Upper lobe of left lung (tissue), 6 donors: ENCODE results near the gene KIAA2012. TPM values are rescaled to one million over a fixed set of nuclear protein-coding genes. Genes with fewer than 3 reads are reported as not detected.

Experiments used
- ATAC-seq, 2 donors: fragments of 200-7000 bp; cut with Tn5 transposase; one replicate each; pipeline ENCODE4 v1.9.1; 2022; ENCODE audit warnings: mild to moderate bottlenecking in 2 of 2, moderate library complexity in 2 of 2; ENCODE audit not compliant: low FRiP score in 2 of 2
- DNase-seq, 2 donors: peaks; one replicate each; pipeline ENCODE4 v3.0.0-alpha.2; 2019 to 2020
- H3K27ac ChIP-seq, 4 donors: fragments of 200-600 bp; sonication (generic); one replicate each; pipeline ENCODE4 v1.5.1; 2016 to 2019
- H3K27me3 ChIP-seq, 4 donors: fragments of 200-600 bp; sonication (generic); one replicate each; pipeline ENCODE4 v1.5.1; 2017 to 2019
- H3K36me3 ChIP-seq, 4 donors: fragments of 200-600 bp; sonication (generic); one replicate each; pipeline ENCODE4 v1.5.1; 2016 to 2019
- H3K4me1 ChIP-seq, 4 donors: fragments of 200-600 bp; sonication (generic); one replicate each; pipeline ENCODE4 v1.5.1; 2018 to 2019
- H3K4me3 ChIP-seq, 4 donors: fragments of 200-600 bp; sonication (generic); one replicate each; pipeline ENCODE4 v1.5.1; 2017 to 2019; ENCODE audit warnings: mild to moderate bottlenecking in 2 of 4, moderate library complexity in 1 of 4
- H3K9me3 ChIP-seq, 4 donors: fragments of 200-600 bp; sonication (generic); one replicate each; pipeline ENCODE4 v1.5.1; 2018 to 2019
- EP300 ChIP-seq, 4 donors: sonication (generic); formaldehyde crosslinking; IDR thresholded peaks; one replicate each; pipeline ENCODE4 v1.5.1; 2017; ENCODE audit warnings: antibody characterized with exemption in 4 of 4, control low read depth in 2 of 4
- POLR2A ChIP-seq, 4 donors: fragments of 450-650 bp; IDR thresholded peaks; one replicate each; pipeline ENCODE4 v1.5.1; 2016 to 2017; ENCODE audit warnings: antibody characterized with exemption in 4 of 4, mild to moderate bottlenecking in 2 of 4
- POLR2AphosphoS5 ChIP-seq, 2 donors: sonication (generic); formaldehyde crosslinking; IDR thresholded peaks; one replicate each; pipeline ENCODE4 v1.5.1; 2017; ENCODE audit warnings: antibody characterized with exemption in 2 of 2
- WGBS, 2 donors: methylation state at CpG; one replicate each; pipeline ENCODE4 v1.1.5; 2017 to 2018; 5-methylcytosine and 5-hydroxymethylcytosine counted together
- total RNA-seq, 6 donors: library from RNA; depleted of rRNA in 4 of 6; stranded (reverse); fragments of >200 nt in 4 of 6; gene quantifications; one replicate each; pipeline versions ENCODE4 v1.1.0 to v1.2.1, GENCODE V29; 2016 to 2021
- TF ChIP-seq, protein P1 (sequence below), 6 experiments: fragments of 450-650 bp in 4 of 6; fragments of 200-600 bp in 2 of 6; sonication (generic) in 2 of 6; IDR thresholded peaks; one replicate each; pipeline ENCODE4 v1.5.1; 2016 to 2019; ENCODE audit warnings: antibody characterized with exemption in 6 of 6
- donor health status: DM: no; HTN: no; CAD: no; lungs with moderate emphysema.
- donor health status: DM: no; HTN: yes; CAD: no; lungs with severe emphysema.

KIAA2012 gene
- total RNA-seq, 6 donors from 2014 or later: 0.74 to 13.3 (median 2.2) TPM; not detected in 1

DNA sequence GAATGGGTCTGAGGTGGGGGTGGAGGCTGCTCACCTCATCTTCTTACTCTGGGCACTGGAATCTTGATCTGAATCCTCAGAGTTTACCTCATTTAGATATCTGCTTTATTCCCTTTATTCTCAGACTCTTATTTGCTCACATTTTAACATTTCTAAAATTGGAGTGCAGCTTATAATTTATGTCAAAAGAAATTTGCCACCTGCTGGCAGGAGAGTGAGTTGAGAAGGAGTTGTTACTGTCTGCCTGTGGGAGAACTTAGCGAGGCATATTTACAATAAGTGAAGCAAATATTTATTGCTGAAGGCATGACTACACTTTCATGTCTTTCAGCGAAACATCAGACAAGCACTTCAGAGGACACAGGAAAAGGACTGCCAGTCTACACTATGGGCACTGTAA is 16.4 kb upstream of the KIAA2012 start:
- WGBS, 2 donors: 28 to 34% methylated on average over 2 of the region's 2 CpGs
- ATAC-seq (no peak), DNase-seq (no peak)
- Histone ChIP-seq H3K4me3 (no peak overlapping the region), H3K4me1 (no peaks in the 10 kb centered on the region), H3K36me3 (no peaks in the 10 kb centered on the region), H3K27me3 (no peaks in the 10 kb centered on the region), H3K27ac (no peak overlapping the region), H3K9me3 (no peaks in the 10 kb centered on the region)
- TF ChIP-seq EP300 (IDR thresholded peaks at IDR 0.05): no peak
- TF ChIP-seq, protein P1, sequence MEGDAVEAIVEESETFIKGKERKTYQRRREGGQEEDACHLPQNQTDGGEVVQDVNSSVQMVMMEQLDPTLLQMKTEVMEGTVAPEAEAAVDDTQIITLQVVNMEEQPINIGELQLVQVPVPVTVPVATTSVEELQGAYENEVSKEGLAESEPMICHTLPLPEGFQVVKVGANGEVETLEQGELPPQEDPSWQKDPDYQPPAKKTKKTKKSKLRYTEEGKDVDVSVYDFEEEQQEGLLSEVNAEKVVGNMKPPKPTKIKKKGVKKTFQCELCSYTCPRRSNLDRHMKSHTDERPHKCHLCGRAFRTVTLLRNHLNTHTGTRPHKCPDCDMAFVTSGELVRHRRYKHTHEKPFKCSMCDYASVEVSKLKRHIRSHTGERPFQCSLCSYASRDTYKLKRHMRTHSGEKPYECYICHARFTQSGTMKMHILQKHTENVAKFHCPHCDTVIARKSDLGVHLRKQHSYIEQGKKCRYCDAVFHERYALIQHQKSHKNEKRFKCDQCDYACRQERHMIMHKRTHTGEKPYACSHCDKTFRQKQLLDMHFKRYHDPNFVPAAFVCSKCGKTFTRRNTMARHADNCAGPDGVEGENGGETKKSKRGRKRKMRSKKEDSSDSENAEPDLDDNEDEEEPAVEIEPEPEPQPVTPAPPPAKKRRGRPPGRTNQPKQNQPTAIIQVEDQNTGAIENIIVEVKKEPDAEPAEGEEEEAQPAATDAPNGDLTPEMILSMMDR (IDR thresholded peaks at IDR 0.05): peak in 3 of 6 experiments; percentile 18 to 28 (median 23)

DNA sequence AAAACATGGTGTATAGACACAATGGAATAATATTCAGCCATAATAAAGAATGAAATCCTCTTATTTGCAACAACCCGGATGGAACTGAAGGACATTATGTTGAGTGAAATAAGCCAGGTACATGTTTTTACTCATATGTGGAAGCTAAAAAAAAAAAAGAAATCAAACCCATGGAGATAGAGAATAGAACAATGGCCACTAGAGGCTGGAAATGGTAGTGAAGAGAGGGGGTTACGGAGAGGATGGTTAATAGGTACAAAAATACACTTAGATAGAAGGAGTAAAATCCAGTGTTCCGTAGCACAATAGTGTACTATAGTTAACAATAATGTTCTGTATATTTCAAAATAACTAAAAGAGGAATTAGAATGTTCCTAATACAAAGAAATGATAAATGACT is 12.8 kb upstream of the KIAA2012 start:
- 83 to 87% methylated on average over 3 of the region's 3 CpGs for WGBS, 2 donors
- DNase-seq: no peak
- no peaks in the 10 kb centered on the region for H3K36me3 ChIP-seq

DNA sequence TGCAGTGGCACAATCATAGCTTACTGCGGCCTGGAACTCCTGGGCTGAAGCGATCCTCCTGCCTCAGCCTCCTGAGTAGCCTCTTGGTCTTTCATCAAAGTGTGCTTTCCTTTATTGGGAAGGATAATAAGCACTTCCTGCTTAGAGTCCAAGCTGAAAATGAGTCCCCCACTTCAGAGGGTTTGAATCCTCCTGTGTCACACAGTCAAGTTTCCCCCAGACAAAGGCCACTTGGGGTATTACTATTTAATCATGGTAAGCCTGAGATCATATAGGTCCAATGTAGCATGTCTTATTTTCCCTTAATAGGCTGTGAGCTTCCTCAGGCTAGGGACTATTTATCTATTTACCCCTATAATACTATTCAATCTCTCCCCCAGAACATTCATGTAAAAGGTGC is 11.4 kb upstream of the KIAA2012 start:
- 84 to 100% methylated on average over 2 of the region's 2 CpGs for WGBS, 2 donors
- Histone ChIP-seq H3K9me3 (no peaks in the 10 kb centered on the region), H3K27me3 (no peaks in the 10 kb centered on the region), H3K27ac (no peak overlapping the region), H3K36me3 (no peaks in the 10 kb centered on the region), H3K4me1 (peaks cover 0 to 7% (median 3%) of the 10 kb centered on the region in 4 donors), H3K4me3 (no peak overlapping the region)
- ATAC-seq (no peak), DNase-seq (no peak)
- TF ChIP-seq EP300 (IDR thresholded peaks at IDR 0.05) (no peak), POLR2AphosphoS5 (IDR thresholded peaks at IDR 0.05) (no peak), POLR2A (IDR thresholded peaks at IDR 0.05) (no peak)
- TF ChIP-seq, protein P1 (IDR thresholded peaks at IDR 0.05): no peak

More for the DNA sequence above, 12.8 kb upstream of the KIAA2012 start:
- Histone ChIP-seq H3K9me3 (no peaks in the 10 kb centered on the region), H3K27me3 (no peaks in the 10 kb centered on the region), H3K4me1 (peaks cover 0 to 7% (median 3%) of the 10 kb centered on the region in 4 donors), H3K4me3 (no peak overlapping the region), H3K27ac (no peak overlapping the region)
- TF ChIP-seq POLR2A (IDR thresholded peaks at IDR 0.05) (no peak), POLR2AphosphoS5 (IDR thresholded peaks at IDR 0.05) (no peak), EP300 (IDR thresholded peaks at IDR 0.05) (no peak)
- TF ChIP-seq, protein P1 (IDR thresholded peaks at IDR 0.05): no peak
- no peak for ATAC-seq

DNA sequence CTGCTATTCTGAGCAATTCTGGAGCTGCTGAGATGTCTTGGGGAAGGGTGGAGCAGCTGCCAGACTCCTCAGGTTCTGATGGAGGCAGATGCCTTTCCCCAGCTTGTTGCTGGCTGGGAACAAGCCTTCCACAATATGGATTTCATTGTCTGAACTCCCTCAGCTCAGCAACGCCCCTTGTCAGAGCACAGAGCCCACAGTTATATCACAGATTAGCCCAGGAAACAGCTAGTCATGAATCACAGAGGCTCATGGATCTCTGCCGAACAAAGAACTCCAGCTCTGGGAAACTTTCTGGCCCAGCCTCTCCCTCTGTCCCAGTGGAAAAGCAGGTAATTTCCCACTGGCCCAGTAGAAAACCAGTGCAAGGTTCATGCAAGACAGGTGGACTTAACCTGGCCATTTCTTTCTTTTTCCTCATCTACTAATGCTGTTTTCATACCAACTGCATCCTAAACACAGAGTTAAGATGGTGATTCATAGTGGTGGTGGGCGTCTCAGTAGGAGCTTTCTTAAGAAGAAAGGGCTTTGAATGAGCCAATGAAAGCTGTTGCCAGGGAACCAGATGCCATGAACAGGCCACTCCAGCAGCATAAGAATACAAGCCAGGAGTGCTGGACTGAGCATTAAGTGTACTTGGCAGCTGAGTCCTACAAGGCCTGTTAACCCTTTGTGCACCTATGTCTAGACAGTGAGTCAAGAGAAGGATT is 8.7 kb upstream of the KIAA2012 start:
- H3K4me3 ChIP-seq: no peak overlapping the region
- H3K27ac ChIP-seq: no peak overlapping the region
- DNase-seq (peak in 1 of 2 donors; percentile 56), ATAC-seq (peak; percentile 69 to 85)
- H3K9me3 ChIP-seq: no peaks in the 10 kb centered on the region
- H3K27me3 ChIP-seq: no peaks in the 10 kb centered on the region
- H3K36me3 ChIP-seq: no peaks in the 10 kb centered on the region
- peaks cover 0 to 7% (median 3%) of the 10 kb centered on the region in 4 donors for H3K4me1 ChIP-seq
- WGBS, 2 donors: 19 to 23% methylated on average over 3 of the region's 3 CpGs
- TF ChIP-seq POLR2A (IDR thresholded peaks at IDR 0.05): no peak

DNA sequence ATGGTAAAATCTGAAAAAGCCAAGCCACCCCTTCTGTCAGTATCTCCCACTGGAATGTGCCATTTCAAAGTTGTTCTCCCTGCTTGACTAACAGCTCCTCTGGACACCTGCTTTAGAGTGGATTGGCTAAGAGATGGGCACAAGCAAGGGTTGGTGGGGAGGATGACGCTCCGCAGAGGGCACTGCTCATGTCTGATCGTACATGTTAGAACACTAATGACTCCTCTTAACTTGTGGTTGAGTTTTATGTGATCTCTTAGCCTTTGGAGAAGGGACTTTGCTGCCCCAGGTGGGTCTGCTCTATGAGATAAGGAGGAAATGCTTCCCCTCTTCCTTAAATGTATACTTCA is 8.2 kb upstream of the KIAA2012 start:
- Histone ChIP-seq H3K9me3 (no peaks in the 10 kb centered on the region), H3K27me3 (no peaks in the 10 kb centered on the region), H3K4me3 (no peak overlapping the region), H3K4me1 (peaks cover 0 to 7% (median 3%) of the 10 kb centered on the region in 4 donors), H3K36me3 (no peaks in the 10 kb centered on the region), H3K27ac (no peak overlapping the region)
- peak in 1 of 2 donors; percentile 19 for ATAC-seq
- WGBS, 2 donors: 73 to 74% methylated on average over 3 of the region's 3 CpGs
- DNase-seq: no peak
- TF ChIP-seq POLR2AphosphoS5 (IDR thresholded peaks at IDR 0.05): no peak
- TF ChIP-seq, protein P1 (IDR thresholded peaks at IDR 0.05): no peak
